Activated naive CD4-positive, alpha-beta T cell treated with anti-CD3 and anti-CD28 coated beads, Interleukin-2, amount 50 U/mL, for 72 hours (primary cell): ENCODE results near the gene ZNF518A. TPM values are rescaled to one million over a fixed set of nuclear protein-coding genes. Genes with fewer than 3 reads are reported as not detected.

Source experiments
- ATAC-seq, 2 donors: fragments of 150-1000 bp; cut with Tn5 transposase; 2 replicates each; pipeline ENCODE4 v1.10.0; 2021; ENCODE audit warnings: mild to moderate bottlenecking in 2 of 2, moderate library complexity in 2 of 2
- DNase-seq, 2 donors: peaks; one replicate each; pipeline ENCODE4 v3.0.0; 2021 to 2022; ENCODE audit warnings: low spot score in 2 of 2
- H3K27ac Mint-ChIP-seq, 2 donors: one replicate each; pipeline ENCODE4 v1.8.0; 2022; ENCODE audit warnings: mild to moderate bottlenecking in 2 of 2, mixed read lengths in 2 of 2
- H3K36me3 Mint-ChIP-seq, 2 donors: one replicate each; pipeline ENCODE4 v1.8.0; 2022; ENCODE audit warnings: mixed read lengths in 2 of 2
- H3K9me3 Mint-ChIP-seq, 2 donors: one replicate each; pipeline ENCODE4 v1.8.0; 2022; ENCODE audit warnings: mixed read lengths in 2 of 2
- total RNA-seq, 2 donors: library from RNA; stranded (reverse); gene quantifications; one replicate each; pipeline ENCODE4 v1.2.3, GENCODE V29; 2022

Gene ZNF518A
- 10 to 100 TPM; 16.4 to 20.1 TPM for total RNA-seq

- peak within 1 kb of the TSS; percentile 99 to 100 for H3K27ac Mint-ChIP-seq
- H3K36me3 Mint-ChIP-seq = peaks cover 26 to 29% of the 10 kb centered on the region in 2 donors
- ATAC-seq (peak; percentile 83 to 88), DNase-seq (peak; percentile 83 to 92)
- no peaks in the 10 kb centered on the region for H3K9me3 Mint-ChIP-seq
Measured at GRCh38 chr10:96129387-96130325, at the start of gene ZNF518A. ZNF518A (plus strand) TSS chr10:96130297; CDS start chr10:96156323, 26,026 bp downstream.

- peak in 1 of 2 donors; percentile 43 for ATAC-seq
- H3K9me3 Mint-ChIP-seq = no peaks in the 10 kb centered on the region
- no peak overlapping the region for H3K27ac Mint-ChIP-seq
- no peak for DNase-seq
- H3K36me3 Mint-ChIP-seq = peaks cover 9 to 24% of the 10 kb centered on the region in 2 donors
Measured at GRCh38 chr10:96082153-96082552, 47.9 kb upstream of the ZNF518A start.

- no peak overlapping the region for H3K27ac Mint-ChIP-seq
- no peak for ATAC-seq
- peaks cover 9 to 24% of the 10 kb centered on the region in 2 donors for H3K36me3 Mint-ChIP-seq
- DNase-seq = no peak
- no peaks in the 10 kb centered on the region for H3K9me3 Mint-ChIP-seq
Measured at GRCh38 chr10:96082748-96083147, 47.3 kb upstream of the ZNF518A start.

GRCh38 chr10:96089116-96089515 lies 41.0 kb upstream of the ZNF518A start:
- peaks cover 4 to 31% of the 10 kb centered on the region in 2 donors for H3K36me3 Mint-ChIP-seq
- H3K27ac Mint-ChIP-seq = peak overlapping the region in 1 of 2 donors; percentile 98
- peaks cover 0 to 3% of the 10 kb centered on the region in 2 donors for H3K9me3 Mint-ChIP-seq
- ATAC-seq (no peak), DNase-seq (no peak)

GRCh38 chr10:96089670-96090462 lies 40.2 kb upstream of the ZNF518A start:
- Mint-ChIP-seq H3K27ac (peak overlapping the region; percentile 97 to 98), H3K9me3 (peaks cover 0 to 3% of the 10 kb centered on the region in 2 donors), H3K36me3 (peaks cover 4 to 31% of the 10 kb centered on the region in 2 donors)
- ATAC-seq = peak; percentile 93
- DNase-seq = peak; percentile 88 to 94

- peaks cover 4 to 31% of the 10 kb centered on the region in 2 donors for H3K36me3 Mint-ChIP-seq
- ATAC-seq = no peak
- peaks cover 0 to 3% of the 10 kb centered on the region in 2 donors for H3K9me3 Mint-ChIP-seq
- H3K27ac Mint-ChIP-seq = peak overlapping the region; percentile 97 to 98
- DNase-seq = peak in 1 of 2 donors; percentile 17
Measured at GRCh38 chr10:96090463-96090800, 39.7 kb upstream of the ZNF518A start.

GRCh38 chr10:96092999-96093767 lies 36.9 kb upstream of the ZNF518A start:
- no peak for ATAC-seq
- DNase-seq = no peak
- H3K27ac Mint-ChIP-seq = no peak overlapping the region
- peaks cover 0 to 6% of the 10 kb centered on the region in 2 donors for H3K9me3 Mint-ChIP-seq
- peaks cover 4 to 35% of the 10 kb centered on the region in 2 donors for H3K36me3 Mint-ChIP-seq

GRCh38 chr10:96093948-96094347 lies 36.1 kb upstream of the ZNF518A start:
- DNase-seq = no peak
- Mint-ChIP-seq H3K9me3 (peaks cover 0 to 6% of the 10 kb centered on the region in 2 donors), H3K27ac (no peak overlapping the region), H3K36me3 (peaks cover 4 to 35% of the 10 kb centered on the region in 2 donors)
- no peak for ATAC-seq

GRCh38 chr10:96096958-96097357 lies 33.1 kb upstream of the ZNF518A start:
- no peak for ATAC-seq
- H3K9me3 Mint-ChIP-seq = peaks cover 0 to 3% of the 10 kb centered on the region in 2 donors
- H3K36me3 Mint-ChIP-seq = peaks cover 0 to 30% of the 10 kb centered on the region in 2 donors
- no peak for DNase-seq
- no peak overlapping the region for H3K27ac Mint-ChIP-seq

- Mint-ChIP-seq H3K27ac (no peak overlapping the region), H3K36me3 (peaks cover 0 to 22% of the 10 kb centered on the region in 2 donors), H3K9me3 (peaks cover 0 to 3% of the 10 kb centered on the region in 2 donors)
- ATAC-seq (no peak), DNase-seq (no peak)
Measured at GRCh38 chr10:96097865-96098264, 32.2 kb upstream of the ZNF518A start.

- H3K27ac Mint-ChIP-seq = no peak overlapping the region
- ATAC-seq (no peak), DNase-seq (no peak)
- H3K36me3 Mint-ChIP-seq = peaks cover 4 to 29% of the 10 kb centered on the region in 2 donors
- peaks cover 5 to 8% of the 10 kb centered on the region in 2 donors for H3K9me3 Mint-ChIP-seq
Measured at GRCh38 chr10:96107623-96108038, 22.5 kb upstream of the ZNF518A start.

GRCh38 chr10:96112531-96112930 lies 17.6 kb upstream of the ZNF518A start:
- DNase-seq = no peak
- Mint-ChIP-seq H3K9me3 (peaks cover 5 to 8% of the 10 kb centered on the region in 2 donors), H3K36me3 (peaks cover 4 to 29% of the 10 kb centered on the region in 2 donors), H3K27ac (no peak overlapping the region)
- no peak for ATAC-seq

- DNase-seq (no peak), ATAC-seq (no peak)
- Mint-ChIP-seq H3K9me3 (no peaks in the 10 kb centered on the region), H3K27ac (no peak overlapping the region), H3K36me3 (peaks cover 0 to 5% of the 10 kb centered on the region in 2 donors)
Measured at GRCh38 chr10:96118604-96119450, 11.3 kb upstream of the ZNF518A start.

- peaks cover 4 to 9% of the 10 kb centered on the region in 2 donors for H3K36me3 Mint-ChIP-seq
- H3K9me3 Mint-ChIP-seq = no peaks in the 10 kb centered on the region
- no peak overlapping the region for H3K27ac Mint-ChIP-seq
- DNase-seq = no peak
- no peak for ATAC-seq
Measured at GRCh38 chr10:96122824-96123223, 7.3 kb upstream of the ZNF518A start.
